SH-SY5Y (cell line): ENCODE results near the gene ACBD7.

Experiments used
- GATA2 ChIP-seq: IDR thresholded peaks from 2 replicates; pipeline ENCODE4 v1.6.1; 2011; ENCODE audit warnings: mild to moderate bottlenecking, low read depth, low read length
- GATA3 ChIP-seq: IDR thresholded peaks from 2 replicates; pipeline ENCODE4 v1.6.1; 2011; ENCODE audit warnings: low read depth, mild to moderate bottlenecking, low read length, moderate library complexity

DNA sequence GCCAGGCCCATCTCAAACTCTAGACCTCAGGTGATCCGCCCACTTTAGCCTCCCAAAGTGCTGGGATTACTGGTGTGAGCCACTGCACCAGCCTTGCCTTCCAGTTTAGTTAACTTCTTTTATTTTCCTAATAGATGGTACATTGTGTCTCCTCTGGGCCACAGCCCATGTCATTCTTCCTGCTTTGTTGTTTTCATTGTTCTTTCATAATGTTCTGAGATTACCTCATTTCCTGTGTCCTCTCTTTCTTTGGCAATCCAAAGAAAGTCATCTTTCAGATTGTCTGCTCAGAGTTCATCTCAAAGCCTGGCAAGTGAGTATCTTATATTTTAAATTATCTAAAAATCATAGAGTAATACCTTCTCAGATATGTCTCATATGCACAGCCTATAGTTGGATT, 44.9 kb downstream of the ACBD7 start, which contains the start of gene OLAH:
- TF ChIP-seq GATA2: no peak
- TF ChIP-seq GATA3: no peak
